GM23248 (cell line): ENCODE data around the gene IQGAP1.

Experiments
- EZH2 ChIP-seq: fragments of 200-600 bp; sonication (generic); IDR thresholded peaks from 2 replicates; pipeline ENCODE4 v1.6.1; 2018; ENCODE audit warnings: antibody characterized with exemption, mild to moderate bottlenecking; ENCODE audit not compliant: insufficient read depth, poor library complexity, severe bottlenecking
- EZH2phosphoT487 ChIP-seq: fragments of 200-600 bp; sonication (generic); IDR thresholded peaks from 2 replicates; pipeline ENCODE4 v1.6.1; 2018; ENCODE audit warnings: antibody characterized with exemption, moderate library complexity, mild to moderate bottlenecking, low read depth; ENCODE audit not compliant: insufficient read depth

DNA sequence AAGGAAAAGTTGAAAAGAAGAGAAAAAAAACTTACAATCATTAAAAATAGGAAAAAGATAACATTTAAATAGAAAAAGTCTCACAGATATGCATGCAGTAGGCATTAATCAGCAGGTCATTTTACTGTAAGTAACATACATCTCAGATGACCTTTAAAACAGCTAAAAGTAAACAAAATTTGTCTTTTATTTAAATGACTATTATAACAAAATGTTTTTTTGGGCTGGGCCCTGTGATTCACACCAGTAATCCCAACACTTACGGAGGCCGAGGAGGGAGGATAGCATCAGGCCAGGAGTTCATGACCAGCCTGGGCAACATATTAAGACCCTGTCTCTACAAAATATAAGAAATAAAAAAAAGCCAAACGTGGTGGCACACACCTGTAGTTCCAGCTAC lies 14.7 kb downstream of the IQGAP1 start:
- TF ChIP-seq EZH2phosphoT487 (no peak), EZH2 (no peak)
